HEK293 (cell line): ENCODE results near the gene KRTAP16-1.

ENCODE experiments used
- CTCF ChIA-PET: fragments of 350-600 bp; formaldehyde crosslinking; extraction: SDS; loops from one replicate; lab custom pipeline; 2021; ENCODE audit warnings: antibody characterized with exemption; lab: Yijun Ruan, JAX
- POLR2A ChIA-PET: fragments of 300-600 bp; formaldehyde crosslinking; extraction: SDS; loops from one replicate; lab custom pipeline; 2020; ENCODE audit warnings: antibody characterized with exemption, inconsistent platforms; lab: Yijun Ruan, JAX
- H3K27ac ChIP-seq: fragments of 200-500 bp; sonication (Bioruptor generic); 2 replicates; pipeline ENCODE4 v1.5.1; 2014; ENCODE audit warnings: low read depth, low read length, control low read depth, inconsistent platforms; ENCODE audit errors: extremely low read depth
- H3K36me3 ChIP-seq, 2 experiments: fragments of 200-500 bp in 1 of 2; sonication (Bioruptor generic) in 1 of 2; 1 replicate in 1 of 2; 2 replicates in 1 of 2; pipeline ENCODE4 v1.5.1; 2014 to 2017; ENCODE audit warnings: inconsistent platforms in 2 of 2, low read length in 2 of 2; ENCODE audit not compliant: control insufficient read depth in 2 of 2, insufficient read depth in 1 of 2
- H3K4me1 ChIP-seq: fragments of 200-500 bp; sonication (Bioruptor generic); 2 replicates; pipeline ENCODE4 v1.5.1; 2014; ENCODE audit warnings: mild to moderate bottlenecking, low read length, inconsistent platforms; ENCODE audit not compliant: control insufficient read depth, insufficient read depth
- H3K4me3 ChIP-seq: 2 replicates; pipeline ENCODE4 v1.5.1; 2011; ENCODE audit warnings: low read depth, mild to moderate bottlenecking, control low read depth, low read length, moderate library complexity
- H3K9me3 ChIP-seq: fragments of 200-500 bp; sonication (Bioruptor generic); 2 replicates; pipeline ENCODE4 v1.5.1; 2014; ENCODE audit warnings: low read depth, low read length, inconsistent platforms; ENCODE audit not compliant: control insufficient read depth, insufficient read depth
- KLF8 ChIP-seq: fragments of 450-650 bp; formaldehyde crosslinking; IDR thresholded peaks from 2 replicates; pipeline ENCODE4 v1.5.1; 2016; ENCODE audit warnings: missing biosample characterization, missing genetic modification characterization
- MEIS1 ChIP-seq: sonication (generic); formaldehyde crosslinking; IDR thresholded peaks from 2 replicates; pipeline ENCODE4 v1.8.1; 2022; ENCODE audit warnings: missing genetic modification reagents, mild to moderate bottlenecking, borderline replicate concordance
- SCRT1 ChIP-seq: fragments of 450-650 bp; formaldehyde crosslinking; IDR thresholded peaks from 2 replicates; pipeline ENCODE4 v1.5.1; 2016; ENCODE audit warnings: missing biosample characterization, missing genetic modification characterization, borderline replicate concordance
- SP7 ChIP-seq: fragments of 450-650 bp; formaldehyde crosslinking; IDR thresholded peaks from 2 replicates; pipeline ENCODE4 v1.5.1; 2016; ENCODE audit warnings: missing biosample characterization, missing genetic modification characterization
- TRIM28 ChIP-seq: IDR thresholded peaks from 2 replicates; pipeline ENCODE4 v1.6.1; 2011; ENCODE audit warnings: low read length, control low read depth, borderline replicate concordance
- ZNF146 ChIP-seq: fragments of 450-650 bp; formaldehyde crosslinking; IDR thresholded peaks from 2 replicates; pipeline ENCODE4 v1.5.1; 2016; ENCODE audit warnings: missing biosample characterization, missing genetic modification characterization
- ZNF174 ChIP-seq: fragments of 450-650 bp; formaldehyde crosslinking; IDR thresholded peaks from 2 replicates; pipeline ENCODE4 v1.5.0; 2017; ENCODE audit warnings: missing biosample characterization, mild to moderate bottlenecking, missing genetic modification characterization
- ZNF2 ChIP-seq: fragments of 450-650 bp; formaldehyde crosslinking; IDR thresholded peaks from 2 replicates; pipeline ENCODE4 v1.5.1; 2016; ENCODE audit warnings: missing biosample characterization, missing genetic modification characterization
- ZNF239 ChIP-seq: fragments of 450-650 bp; formaldehyde crosslinking; IDR thresholded peaks from 2 replicates; pipeline ENCODE4 v1.5.1; 2016; ENCODE audit warnings: missing biosample characterization, missing genetic modification characterization
- ZNF266 ChIP-seq: fragments of 450-650 bp; formaldehyde crosslinking; IDR thresholded peaks from 2 replicates; pipeline ENCODE4 v1.5.1; 2016; ENCODE audit warnings: missing biosample characterization, missing genetic modification characterization, low read depth
- ZNF394 ChIP-seq: fragments of 450-650 bp; formaldehyde crosslinking; IDR thresholded peaks from 2 replicates; pipeline ENCODE4 v1.5.1; 2016; ENCODE audit warnings: missing biosample characterization, missing genetic modification characterization, mild to moderate bottlenecking, moderate library complexity, borderline replicate concordance
- ZNF426 ChIP-seq: fragments of 450-650 bp; formaldehyde crosslinking; IDR thresholded peaks from 2 replicates; pipeline ENCODE4 v1.5.1; 2017; ENCODE audit warnings: missing biosample characterization, missing genetic modification characterization, mild to moderate bottlenecking, inconsistent platforms, moderate library complexity
- ZNF555 ChIP-seq: fragments of 450-650 bp; formaldehyde crosslinking; conservative IDR thresholded peaks from 2 replicates; pipeline ENCODE4 v1.5.1; 2017; ENCODE audit warnings: missing biosample characterization, mild to moderate bottlenecking, missing genetic modification characterization, inconsistent platforms
- ZNF571 ChIP-seq: fragments of 450-650 bp; formaldehyde crosslinking; IDR thresholded peaks from 2 replicates; pipeline ENCODE4 v1.5.0; 2017; ENCODE audit warnings: missing biosample characterization, missing genetic modification characterization
- ZNF629 ChIP-seq: fragments of 450-650 bp; formaldehyde crosslinking; IDR thresholded peaks from 2 replicates; pipeline ENCODE4 v1.5.1; 2017; ENCODE audit warnings: missing biosample characterization, missing genetic modification characterization
- ZNF645 ChIP-seq: fragments of 450-650 bp; formaldehyde crosslinking; IDR thresholded peaks from 2 replicates; pipeline ENCODE4; 2016; ENCODE audit warnings: missing biosample characterization, missing genetic modification characterization
- ZNF664 ChIP-seq: fragments of 450-650 bp; formaldehyde crosslinking; IDR thresholded peaks from 2 replicates; pipeline ENCODE4 v1.5.1; 2016; ENCODE audit warnings: missing biosample characterization, missing genetic modification characterization
- ZNF701 ChIP-seq: fragments of 450-650 bp; formaldehyde crosslinking; IDR thresholded peaks from 2 replicates; pipeline ENCODE4 v1.5.1; 2016; ENCODE audit warnings: missing biosample characterization, missing genetic modification characterization
- ZNF704 ChIP-seq: fragments of 450-650 bp; formaldehyde crosslinking; IDR thresholded peaks from 2 replicates; pipeline ENCODE4 v1.5.1; 2016; ENCODE audit warnings: missing biosample characterization, missing genetic modification characterization
- ZSCAN30 ChIP-seq: fragments of 450-650 bp; IDR thresholded peaks from 2 replicates; pipeline ENCODE4 v1.5.1; 2018; ENCODE audit warnings: missing biosample characterization, mild to moderate bottlenecking, missing genetic modification characterization, moderate library complexity
- ZSCAN5A ChIP-seq: fragments of 450-650 bp; formaldehyde crosslinking; IDR thresholded peaks from 2 replicates; pipeline ENCODE4 v1.5.1; 2016; ENCODE audit warnings: missing biosample characterization, missing genetic modification characterization

The KRTAP16-1 gene

GRCh38 chr17:41340934-41341861, 32.1 kb upstream of the KRTAP16-1 start:
- TF ChIP-seq ZNF426 (tag by site-specific recombination) = no peak
- TF ChIP-seq ZNF2 (tag by site-specific recombination) = no peak
- TF ChIP-seq ZNF266 (tag by site-specific recombination) = no peak
- TF ChIP-seq MEIS1 (CRISPR knock-in tag) = no peak
- TF ChIP-seq TRIM28 = no peak
- no peak for TF ChIP-seq KLF8 (tag by site-specific recombination)
- no peak for TF ChIP-seq ZNF174
- no peak for TF ChIP-seq ZNF394 (tag by site-specific recombination)
- no peak for TF ChIP-seq ZNF645 (tag by site-specific recombination)
- CTCF ChIA-PET = interaction anchor here (0.6 to 2.0 kb wide), 4 partner anchors 9 to 324 kb away, joined by 3 to 16 read pairs (median 5); no protein-coding TSS in a partner anchor
- no peak overlapping the region for H3K4me3 ChIP-seq
- H3K9me3 ChIP-seq = no peaks in the 10 kb centered on the region
- H3K36me3 ChIP-seq = no peaks in the 10 kb centered on the region
- no peaks in the 10 kb centered on the region for H3K4me1 ChIP-seq
- POLR2A ChIA-PET = no interaction called here
- H3K27ac ChIP-seq = no peak overlapping the region

- TF ChIP-seq ZNF146 = no peak
- TF ChIP-seq ZNF629 (tag by site-specific recombination) = no peak
- no peak for TF ChIP-seq ZNF664 (tag by site-specific recombination)
- no peak for TF ChIP-seq ZNF571 (tag by site-specific recombination)
- TF ChIP-seq ZNF704 (tag by site-specific recombination) = no peak
- no peak for TF ChIP-seq ZNF239
- TF ChIP-seq ZSCAN5A (tag by site-specific recombination) = no peak
- no peak for TF ChIP-seq ZSCAN30
- TF ChIP-seq ZNF701 (tag by site-specific recombination) = no peak
- no peak for TF ChIP-seq SP7
- TF ChIP-seq SCRT1 (tag by site-specific recombination) = no peak
- no peak for TF ChIP-seq ZNF555 (tag by site-specific recombination)
Observed at GRCh38 chr17:41340494-41340893, 31.4 kb upstream of the KRTAP16-1 start.

More at GRCh38 chr17:41340494-41340893, 31.4 kb upstream of the KRTAP16-1 start:
- H3K4me1 ChIP-seq = no peaks in the 10 kb centered on the region
- H3K4me3 ChIP-seq = no peak overlapping the region
- H3K9me3 ChIP-seq = no peaks in the 10 kb centered on the region
- no peaks in the 10 kb centered on the region for H3K36me3 ChIP-seq
- H3K27ac ChIP-seq = no peak overlapping the region
- ChIA-PET POLR2A (no interaction called here), CTCF (interaction anchor here (1.8 kb wide), 2 partner anchors 11 to 18 kb away, joined by 7 to 16 read pairs; no protein-coding TSS in a partner anchor)
